Measurements from ENCODE around the gene MARK1. TPM values are rescaled to one million over a fixed set of nuclear protein-coding genes. Genes with fewer than 3 reads are reported as not detected.

The MARK1 gene
- total and polyA plus RNA-seq, 4 donors: 3.9 to 15.7 (median 9.5) TPM

- ATAC-seq (ENCODE audit: low FRiP score) (no peak), DNase-seq (no peak)
- intact Hi-C loops (cut with DNase I): no loop called here
- no peaks in the 10 kb centered on the region for H3K36me3 ChIP-seq (ENCODE audit: control insufficient read depth in 1 of 2, insufficient read depth in 2 of 2, low read length in 1 of 2)
- peaks cover 0 to 1% of the 10 kb centered on the region in 2 donors for H3K27me3 ChIP-seq (ENCODE audit: control insufficient read depth in 1 of 2, insufficient read depth in 2 of 2, low read length in 1 of 2)
- H3K4me1 ChIP-seq (ENCODE audit: control insufficient read depth in 1 of 2, insufficient read depth in 2 of 2, low read length in 2 of 2): no peaks in the 10 kb centered on the region
- H3K9me3 ChIP-seq (ENCODE audit: control insufficient read depth, low read length): no peaks in the 10 kb centered on the region
- 78 to 82% methylated on average over 2 of the region's 2 CpGs for WGBS, 2 donors
- H3K27ac ChIP-seq (ENCODE audit: low read depth in 1 of 2, low read length in 2 of 2): no peak overlapping the region
- no peak overlapping the region for H3K4me3 ChIP-seq (ENCODE audit: low read length in 2 of 2)
Measured at GRCh38 chr1:220516722-220517042, 11.3 kb upstream of the MARK1 start.

- no peak overlapping the region for H3K27ac ChIP-seq (ENCODE audit: low read depth in 1 of 2, low read length in 2 of 2)
- intact Hi-C loops (cut with DNase I): no loop called here
Measured at GRCh38 chr1:220521778-220522177, 6.2 kb upstream of the MARK1 start.

GRCh38 chr1:220526294-220526693, 1.6 kb upstream of the MARK1 start:
- H3K9me3 ChIP-seq (ENCODE audit: control insufficient read depth, low read length): no peaks in the 10 kb centered on the region
- no peak overlapping the region for H3K4me3 ChIP-seq (ENCODE audit: low read length in 2 of 2)
- H3K36me3 ChIP-seq (ENCODE audit: control insufficient read depth in 1 of 2, insufficient read depth in 2 of 2, low read length in 1 of 2): no peaks in the 10 kb centered on the region
- H3K27me3 ChIP-seq (ENCODE audit: control insufficient read depth in 1 of 2, insufficient read depth in 2 of 2, low read length in 1 of 2): no peaks in the 10 kb centered on the region
- no peak for ATAC-seq (ENCODE audit: low FRiP score)
- intact Hi-C loops (cut with DNase I): no loop called here
- H3K27ac ChIP-seq (ENCODE audit: low read depth in 1 of 2, low read length in 2 of 2): no peak overlapping the region
- 72 to 74% methylated on average over 7 of the region's 7 CpGs for WGBS, 2 donors
- no peak for DNase-seq
- H3K4me1 ChIP-seq (ENCODE audit: control insufficient read depth in 1 of 2, insufficient read depth in 2 of 2, low read length in 2 of 2): peaks cover 0 to 2% of the 10 kb centered on the region in 2 donors

More at GRCh38 chr1:220521778-220522177, 6.2 kb upstream of the MARK1 start:
- H3K27me3 ChIP-seq (ENCODE audit: control insufficient read depth in 1 of 2, insufficient read depth in 2 of 2, low read length in 1 of 2): no peaks in the 10 kb centered on the region
- H3K4me1 ChIP-seq (ENCODE audit: control insufficient read depth in 1 of 2, insufficient read depth in 2 of 2, low read length in 2 of 2): no peaks in the 10 kb centered on the region
- WGBS, 2 donors: 91 to 98% methylated on average over 1 of the region's 1 CpG
- no peaks in the 10 kb centered on the region for H3K9me3 ChIP-seq (ENCODE audit: control insufficient read depth, low read length)
- no peak for ATAC-seq (ENCODE audit: low FRiP score)
- no peaks in the 10 kb centered on the region for H3K36me3 ChIP-seq (ENCODE audit: control insufficient read depth in 1 of 2, insufficient read depth in 2 of 2, low read length in 1 of 2)
- DNase-seq: no peak
- H3K4me3 ChIP-seq (ENCODE audit: low read length in 2 of 2): no peak overlapping the region

- peak overlapping the region; percentile 52 to 84 for H3K4me3 ChIP-seq (ENCODE audit: low read length in 2 of 2)
- peak; percentile 44 to 82 for DNase-seq
- H3K27me3 ChIP-seq (ENCODE audit: control insufficient read depth in 1 of 2, insufficient read depth in 2 of 2, low read length in 1 of 2): no peaks in the 10 kb centered on the region
- peak overlapping the region in 1 of 2 donors; percentile 54 for H3K27ac ChIP-seq (ENCODE audit: low read depth in 1 of 2, low read length in 2 of 2)
- ATAC-seq (ENCODE audit: low FRiP score): peak; percentile 83
- no peaks in the 10 kb centered on the region for H3K36me3 ChIP-seq (ENCODE audit: control insufficient read depth in 1 of 2, insufficient read depth in 2 of 2, low read length in 1 of 2)
- peaks cover under 1 to 2% of the 10 kb centered on the region in 2 donors for H3K4me1 ChIP-seq (ENCODE audit: control insufficient read depth in 1 of 2, insufficient read depth in 2 of 2, low read length in 2 of 2)
- 1% methylated on average over 23 of the region's 23 CpGs for WGBS, 2 donors
- H3K9me3 ChIP-seq (ENCODE audit: control insufficient read depth, low read length): no peaks in the 10 kb centered on the region
- intact Hi-C loops (cut with DNase I): no loop called here
Measured at GRCh38 chr1:220527279-220527907, 543 bp upstream of the MARK1 start.

- 0 to 1% methylated on average over 54 to 55 of the region's 55 CpGs for WGBS, 2 donors
- peaks cover 2 to 3% of the 10 kb centered on the region in 2 donors for H3K4me1 ChIP-seq (ENCODE audit: control insufficient read depth in 1 of 2, insufficient read depth in 2 of 2, low read length in 2 of 2)
- H3K36me3 ChIP-seq (ENCODE audit: control insufficient read depth in 1 of 2, insufficient read depth in 2 of 2, low read length in 1 of 2): no peaks in the 10 kb centered on the region
- peak; percentile 49 for ATAC-seq (ENCODE audit: low FRiP score)
- H3K27me3 ChIP-seq (ENCODE audit: control insufficient read depth in 1 of 2, insufficient read depth in 2 of 2, low read length in 1 of 2): no peaks in the 10 kb centered on the region
- intact Hi-C loops (cut with DNase I): no loop called here
- peak; percentile 42 to 77 for DNase-seq
- H3K27ac ChIP-seq (ENCODE audit: low read depth in 1 of 2, low read length in 2 of 2): peak overlapping the region; percentile 23 to 90
- peak overlapping the region; percentile 52 to 84 for H3K4me3 ChIP-seq (ENCODE audit: low read length in 2 of 2)
- no peaks in the 10 kb centered on the region for H3K9me3 ChIP-seq (ENCODE audit: control insufficient read depth, low read length)
Measured at GRCh38 chr1:220528679-220529501, 954 bp downstream of the MARK1 start.

GRCh38 chr1:220529521-220530020, 1.6 kb downstream of the MARK1 start:
- DNase-seq: no peak
- Histone ChIP-seq H3K27ac (ENCODE audit: low read depth in 1 of 2, low read length in 2 of 2) (peak overlapping the region in 1 of 2 donors; percentile 23), H3K36me3 (ENCODE audit: control insufficient read depth in 1 of 2, insufficient read depth in 2 of 2, low read length in 1 of 2) (no peaks in the 10 kb centered on the region), H3K4me3 (ENCODE audit: low read length in 2 of 2) (peak overlapping the region; percentile 35 to 84), H3K9me3 (ENCODE audit: control insufficient read depth, low read length) (no peaks in the 10 kb centered on the region), H3K4me1 (ENCODE audit: control insufficient read depth in 1 of 2, insufficient read depth in 2 of 2, low read length in 2 of 2) (peaks cover 2 to 3% of the 10 kb centered on the region in 2 donors), H3K27me3 (ENCODE audit: control insufficient read depth in 1 of 2, insufficient read depth in 2 of 2, low read length in 1 of 2) (no peaks in the 10 kb centered on the region)
- intact Hi-C loops (cut with DNase I): no loop called here
- 13 to 16% methylated on average over 6 of the region's 6 CpGs for WGBS, 2 donors
- no peak for ATAC-seq (ENCODE audit: low FRiP score)

- no peak for DNase-seq
- ATAC-seq (ENCODE audit: low FRiP score): no peak
Measured at GRCh38 chr1:220533504-220534109, 5.7 kb downstream of the MARK1 start.

GRCh38 chr1:220544901-220545303, 17.0 kb downstream of the MARK1 start:
- Histone ChIP-seq H3K36me3 (ENCODE audit: control insufficient read depth in 1 of 2, insufficient read depth in 2 of 2, low read length in 1 of 2) (no peaks in the 10 kb centered on the region), H3K9me3 (ENCODE audit: control insufficient read depth, low read length) (no peaks in the 10 kb centered on the region), H3K27me3 (ENCODE audit: control insufficient read depth in 1 of 2, insufficient read depth in 2 of 2, low read length in 1 of 2) (no peaks in the 10 kb centered on the region), H3K4me1 (ENCODE audit: control insufficient read depth in 1 of 2, insufficient read depth in 2 of 2, low read length in 2 of 2) (no peaks in the 10 kb centered on the region), H3K27ac (ENCODE audit: low read depth in 1 of 2, low read length in 2 of 2) (no peak overlapping the region), H3K4me3 (ENCODE audit: low read length in 2 of 2) (no peak overlapping the region)
- 92 to 96% methylated on average over 3 of the region's 3 CpGs for WGBS, 2 donors
- intact Hi-C loops (cut with DNase I): no loop called here
- ATAC-seq (ENCODE audit: low FRiP score) (no peak), DNase-seq (no peak)

More at GRCh38 chr1:220533504-220534109, 5.7 kb downstream of the MARK1 start:
- intact Hi-C loops (cut with DNase I): no loop called here
- Histone ChIP-seq H3K27ac (ENCODE audit: low read depth in 1 of 2, low read length in 2 of 2) (no peak overlapping the region), H3K4me1 (ENCODE audit: control insufficient read depth in 1 of 2, insufficient read depth in 2 of 2, low read length in 2 of 2) (peaks cover 2 to 3% of the 10 kb centered on the region in 2 donors), H3K36me3 (ENCODE audit: control insufficient read depth in 1 of 2, insufficient read depth in 2 of 2, low read length in 1 of 2) (no peaks in the 10 kb centered on the region), H3K27me3 (ENCODE audit: control insufficient read depth in 1 of 2, insufficient read depth in 2 of 2, low read length in 1 of 2) (no peaks in the 10 kb centered on the region), H3K9me3 (ENCODE audit: control insufficient read depth, low read length) (no peaks in the 10 kb centered on the region), H3K4me3 (ENCODE audit: low read length in 2 of 2) (no peak overlapping the region)
- WGBS, 2 donors: 94 to 97% methylated on average over 2 of the region's 2 CpGs
